Ramos (cell line): ENCODE results near the gene ZCCHC2.

Source experiments
- in situ Hi-C: fragments of 300-500 bp; cut with MboI; formaldehyde crosslinking; loops from one replicate; pipeline ENCODE4 v1.14.3; 2022; ENCODE audit warnings: low sequenced_read_pairs; ENCODE audit not compliant: unreplicated experiment

ZCCHC2 gene

DNA sequence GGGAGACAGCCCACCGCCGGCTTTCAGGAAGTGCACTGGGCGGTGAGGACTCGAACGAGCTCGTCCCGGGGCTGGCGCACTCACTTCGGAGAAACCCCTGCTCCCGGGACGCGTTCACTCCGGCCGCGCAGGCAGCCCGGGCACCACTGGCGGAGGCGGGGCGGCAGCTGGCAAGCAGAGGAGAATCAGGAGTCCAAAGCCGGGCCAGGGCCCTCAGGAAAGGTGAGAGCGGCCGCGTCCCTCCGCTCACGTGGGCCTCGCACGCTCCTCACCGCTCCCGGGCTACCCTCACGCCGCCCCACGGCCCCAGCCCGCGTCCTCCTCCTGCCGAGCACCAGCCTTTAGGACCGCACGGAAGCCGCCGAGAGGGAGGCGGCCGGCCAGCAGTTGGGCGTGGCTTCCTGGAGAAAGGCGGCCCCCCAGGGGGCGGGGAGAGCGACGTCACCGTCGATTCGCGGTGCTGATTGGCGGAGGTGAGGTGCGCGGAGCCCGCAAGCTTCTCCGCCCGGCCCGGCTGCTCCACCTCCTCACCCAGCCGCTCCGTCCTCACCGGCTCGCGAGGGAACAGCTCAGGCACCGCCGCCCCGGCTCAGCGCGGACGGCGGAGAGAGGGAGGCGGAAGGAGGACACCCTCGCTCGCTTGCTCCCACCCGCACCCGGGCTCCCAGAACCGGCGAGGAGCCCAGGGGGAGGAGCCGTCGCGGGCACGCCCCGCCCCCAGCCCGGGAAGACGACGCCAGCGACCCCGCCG is at the start of gene ZCCHC2:
ZCCHC2 (plus strand) TSS at position 522 of the 751 bp plus-strand sequence. CDS start 400 bp downstream, outside the sequence.
- in situ Hi-C loops, result no loop called here

DNA sequence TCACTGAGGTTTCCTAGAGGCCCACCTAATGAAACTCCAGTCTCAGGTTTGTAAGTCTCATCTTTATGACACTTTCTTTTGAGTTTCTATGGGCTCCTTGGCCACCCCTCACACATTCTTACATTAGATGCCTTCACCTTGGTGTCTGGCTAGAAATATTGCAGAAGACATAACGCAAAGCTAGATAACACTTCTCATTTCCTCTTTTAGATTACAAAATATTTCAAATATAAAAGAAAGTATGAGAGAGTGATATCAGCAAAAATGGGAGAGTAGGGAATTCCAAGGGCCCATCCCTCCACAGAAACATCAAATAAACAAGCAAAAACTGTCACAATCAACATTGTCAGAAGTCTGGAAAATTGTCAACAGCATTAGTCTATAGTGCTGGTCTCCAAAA is 43.3 kb upstream of the ZCCHC2 start:
- in situ Hi-C loops, result no loop called here

DNA sequence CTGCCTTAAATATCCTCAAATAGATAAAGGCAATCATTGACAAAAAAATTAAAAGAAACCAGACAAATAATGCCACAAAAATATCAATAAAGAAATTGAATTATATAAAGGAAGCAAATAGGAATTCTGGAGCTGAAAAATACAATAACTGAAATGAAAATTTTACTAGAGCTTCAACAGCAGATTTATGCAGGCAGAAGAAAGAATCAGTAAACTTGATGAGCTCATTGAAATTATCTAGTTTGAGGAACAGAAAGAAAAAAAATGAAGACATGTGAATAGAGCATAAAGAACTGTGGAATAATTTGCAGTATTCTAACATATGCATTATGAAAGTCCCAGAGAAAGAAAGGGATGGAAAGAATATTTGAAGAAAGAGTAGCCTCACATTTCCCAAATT is 41.9 kb upstream of the ZCCHC2 start:
- in situ Hi-C loops, result no loop called here

DNA sequence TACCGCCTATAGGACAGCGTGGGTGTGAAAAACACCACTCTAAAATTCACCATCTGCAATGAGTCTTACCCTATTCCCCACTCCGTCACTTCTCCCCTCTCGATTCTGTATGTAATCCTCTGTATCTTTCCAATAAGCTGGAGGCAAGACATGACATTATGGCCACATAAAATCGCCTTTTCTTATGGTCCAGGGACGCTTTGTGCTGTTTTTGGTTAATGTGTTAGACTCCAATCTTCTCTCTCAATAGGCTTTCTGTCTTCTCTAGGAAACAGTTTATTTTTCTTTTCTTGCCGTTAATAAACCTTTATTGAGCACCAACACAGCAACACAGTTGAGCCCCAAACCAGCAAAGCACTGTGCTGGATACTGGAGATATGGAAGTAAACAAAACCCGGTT is 37.9 kb upstream of the ZCCHC2 start:
- in situ Hi-C loops, result no loop called here

DNA sequence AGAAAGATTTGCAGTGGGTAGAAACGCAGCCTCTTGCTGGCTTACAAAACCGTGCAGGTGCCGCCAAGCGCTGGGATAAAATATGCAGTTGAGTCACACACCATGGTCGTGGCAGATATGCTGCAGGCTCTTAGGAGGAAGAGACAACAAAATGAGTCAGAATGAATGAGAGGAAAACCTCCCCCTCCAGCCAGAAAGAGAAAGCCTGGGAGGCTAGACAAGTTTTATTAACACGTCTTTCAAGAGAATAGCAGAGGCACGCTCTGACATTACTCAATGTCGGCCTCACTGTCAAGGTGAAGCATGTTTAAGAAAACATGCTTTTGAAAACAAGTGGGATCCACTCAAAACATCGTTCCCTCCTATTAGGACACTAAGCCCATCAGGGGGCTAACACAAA is 37.1 kb upstream of the ZCCHC2 start:
- in situ Hi-C loops, result no loop called here

DNA sequence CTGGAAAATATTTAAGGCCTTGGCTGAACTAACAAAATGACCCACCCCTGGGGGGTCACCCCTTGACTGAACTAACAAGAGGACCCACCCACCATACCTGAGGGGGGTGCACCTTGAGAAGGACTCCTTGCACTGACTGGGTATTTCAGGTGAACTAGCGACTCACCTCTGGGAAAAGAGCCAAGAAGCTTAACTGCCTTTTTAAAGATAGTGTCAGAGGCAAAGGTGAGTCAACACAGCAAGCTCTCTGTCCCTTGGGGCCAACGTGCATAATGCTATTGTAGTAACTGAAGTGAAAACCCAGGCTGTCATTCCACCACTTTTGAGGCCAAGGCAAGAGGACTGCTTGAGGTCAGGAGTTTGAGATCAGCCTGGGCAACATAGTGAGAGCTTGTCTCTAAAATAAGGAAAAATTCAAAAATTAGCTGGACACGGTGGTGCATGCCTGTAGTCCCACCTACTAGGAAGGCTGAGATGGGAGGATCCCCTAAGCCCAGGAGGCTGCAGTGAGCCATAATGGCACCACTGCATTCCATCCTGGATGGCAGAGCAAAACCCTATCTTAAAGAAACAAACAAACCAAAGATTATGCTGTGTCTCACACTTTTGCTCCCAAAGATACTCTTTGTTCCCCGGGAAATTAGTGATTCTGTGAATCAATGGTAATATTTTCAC is 36.4 kb upstream of the ZCCHC2 start:
- in situ Hi-C loops, result no loop called here

DNA sequence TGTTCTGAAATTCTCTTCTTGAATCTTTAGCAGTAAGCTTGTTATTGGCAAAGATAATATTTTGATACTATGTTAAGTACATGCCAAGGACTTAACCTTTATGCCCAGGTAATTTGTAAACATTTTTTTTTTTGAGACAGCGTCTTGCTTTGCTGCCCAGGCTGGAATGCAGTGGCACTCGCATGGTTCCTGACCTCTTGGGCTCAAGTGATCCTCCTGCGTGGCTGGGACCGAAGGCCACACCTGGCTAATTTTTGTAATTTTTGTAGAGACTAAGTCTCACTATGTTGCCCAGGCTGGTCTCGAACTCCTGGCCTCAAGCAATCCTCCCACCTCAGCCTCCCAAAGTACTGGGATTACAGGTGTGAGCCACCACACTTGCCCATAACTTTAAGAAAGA is 35.7 kb upstream of the ZCCHC2 start:
- in situ Hi-C loops, result no loop called here

DNA sequence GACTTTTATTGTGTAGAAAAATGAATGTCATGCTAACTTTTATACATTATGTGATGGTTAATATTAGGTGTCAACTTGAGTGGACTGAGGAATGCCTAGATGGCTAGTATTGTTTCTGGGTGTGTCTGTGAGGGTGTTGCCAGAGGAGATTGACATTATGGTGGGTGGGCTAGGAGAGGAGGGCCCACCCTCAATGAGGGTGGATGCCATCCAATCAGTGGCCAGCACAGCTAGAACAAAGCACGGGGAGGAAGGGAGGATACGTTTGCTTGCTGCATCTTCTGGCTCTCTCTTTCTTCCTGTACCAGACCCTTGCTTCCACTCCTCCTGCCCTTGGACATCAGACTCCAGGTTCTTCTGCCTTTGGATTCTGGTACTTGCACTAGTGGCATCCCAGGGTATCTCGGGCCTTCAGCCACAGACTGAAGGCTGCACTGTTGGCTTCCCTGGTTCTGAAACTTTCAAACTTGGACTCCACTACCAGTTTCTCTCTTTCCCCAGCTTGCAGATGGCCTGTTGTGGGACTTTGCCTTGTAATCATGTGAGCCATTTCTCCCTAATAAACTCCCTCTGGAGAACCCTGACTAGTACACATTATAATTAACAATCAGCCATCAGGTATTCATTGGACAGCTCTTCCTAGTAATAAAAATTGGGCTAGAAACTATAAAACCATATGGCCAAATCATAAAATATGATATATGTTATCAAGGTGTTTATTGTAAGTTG is 31.7 kb upstream of the ZCCHC2 start:
- in situ Hi-C loops, result no loop called here

DNA sequence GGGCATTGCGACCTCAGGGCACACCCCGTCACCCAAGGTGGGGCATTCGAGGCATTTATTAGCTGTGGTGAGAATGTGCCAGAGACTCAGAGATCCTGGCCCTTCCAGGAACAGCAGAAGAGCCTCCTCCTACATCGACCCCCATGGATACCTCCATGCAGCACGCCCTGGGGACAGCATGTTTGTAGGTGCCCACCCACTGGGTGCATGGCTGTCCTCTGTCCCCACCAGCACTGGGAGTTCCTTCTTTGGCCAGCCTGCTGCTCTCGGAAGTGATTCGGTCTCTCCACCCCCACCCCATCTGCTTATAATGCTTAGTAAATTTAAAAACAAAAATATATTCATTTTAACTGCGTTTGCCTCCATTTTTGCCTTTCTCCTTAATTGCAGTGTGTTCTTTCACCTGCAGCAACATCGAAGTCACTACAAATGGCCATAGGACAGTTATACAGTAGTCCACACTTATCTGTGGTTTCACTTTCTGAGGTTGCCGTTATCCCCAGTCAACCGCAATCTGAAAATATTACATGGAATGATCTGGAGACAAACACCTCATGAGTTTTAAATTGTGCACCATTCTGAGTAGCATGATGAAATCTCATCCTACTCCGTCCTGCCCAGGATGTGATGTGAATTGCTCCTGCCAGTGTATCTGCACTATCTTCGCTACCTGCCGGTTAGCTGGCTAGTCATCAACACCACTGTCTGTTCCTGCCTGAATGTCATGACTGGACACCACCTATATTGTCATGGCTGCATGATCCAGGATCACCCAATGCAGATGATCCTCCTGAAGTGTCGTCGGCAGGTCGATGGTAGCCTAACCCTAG is 29.6 kb upstream of the ZCCHC2 start:
- in situ Hi-C loops, result no loop called here

DNA sequence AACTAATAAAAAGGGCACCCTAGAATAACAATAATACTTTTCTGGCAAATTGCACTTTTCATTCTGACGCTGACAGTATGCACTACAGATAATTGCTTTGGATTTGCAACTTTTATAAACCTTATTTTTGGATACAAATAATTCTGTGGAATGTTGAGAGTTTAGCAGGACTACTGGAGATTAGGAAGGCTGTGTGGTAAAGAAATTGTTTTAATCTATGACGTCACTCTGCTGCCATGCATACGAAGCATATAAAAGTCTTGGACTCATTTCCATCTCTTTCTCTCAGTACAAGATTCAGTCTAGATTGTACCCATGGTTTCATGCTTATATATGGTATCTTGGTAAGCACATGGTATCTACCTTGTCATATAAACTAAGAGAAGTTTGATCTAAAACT is 28.1 kb upstream of the ZCCHC2 start:
- in situ Hi-C loops, result no loop called here

DNA sequence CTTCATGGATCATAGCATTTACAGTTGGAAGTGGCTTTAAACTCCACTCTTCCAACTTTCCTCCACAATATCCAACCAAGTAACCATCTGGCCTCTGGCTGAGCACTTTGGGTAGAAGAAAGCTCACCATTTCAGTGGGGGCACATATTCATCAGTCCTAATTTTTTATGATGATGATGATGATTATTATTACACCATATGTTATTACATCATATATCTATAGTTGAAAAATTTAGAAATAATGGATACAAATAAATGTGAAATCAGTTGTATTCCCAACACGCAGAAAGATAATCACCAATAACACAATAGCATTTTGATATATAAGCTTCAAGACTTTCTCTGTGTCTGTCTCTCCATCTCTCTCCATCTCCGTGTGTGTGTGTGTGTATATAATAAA is 26.6 kb upstream of the ZCCHC2 start:
- in situ Hi-C loops, result no loop called here

DNA sequence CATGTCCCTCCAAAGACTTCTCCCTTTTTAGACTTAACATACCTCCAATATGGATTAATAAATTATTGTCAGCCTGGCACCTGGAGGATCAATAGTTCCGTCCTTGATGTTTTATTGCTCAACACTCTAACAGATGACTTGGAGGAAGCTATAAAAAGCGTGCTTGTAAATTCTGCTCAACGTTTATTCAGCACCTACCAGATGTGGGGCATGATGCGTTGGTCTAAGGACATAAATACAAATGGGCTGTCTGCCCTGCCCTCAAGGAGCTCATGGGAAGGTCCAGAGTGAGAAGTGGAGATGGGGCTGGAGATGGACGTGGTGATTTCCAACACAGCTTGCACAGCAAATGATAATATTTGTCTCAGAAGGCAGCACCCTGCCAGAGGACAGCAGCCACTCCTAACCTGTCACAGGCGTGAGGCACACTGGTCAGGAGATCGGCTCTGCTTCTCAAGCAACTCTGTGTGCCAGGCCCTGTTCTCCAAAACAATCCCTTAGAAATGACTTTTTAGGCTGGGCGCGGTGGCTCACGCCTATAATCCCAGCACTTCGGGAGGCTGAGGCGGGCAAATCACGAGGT is 25.5 kb upstream of the ZCCHC2 start:
- in situ Hi-C loops, result no loop called here

DNA sequence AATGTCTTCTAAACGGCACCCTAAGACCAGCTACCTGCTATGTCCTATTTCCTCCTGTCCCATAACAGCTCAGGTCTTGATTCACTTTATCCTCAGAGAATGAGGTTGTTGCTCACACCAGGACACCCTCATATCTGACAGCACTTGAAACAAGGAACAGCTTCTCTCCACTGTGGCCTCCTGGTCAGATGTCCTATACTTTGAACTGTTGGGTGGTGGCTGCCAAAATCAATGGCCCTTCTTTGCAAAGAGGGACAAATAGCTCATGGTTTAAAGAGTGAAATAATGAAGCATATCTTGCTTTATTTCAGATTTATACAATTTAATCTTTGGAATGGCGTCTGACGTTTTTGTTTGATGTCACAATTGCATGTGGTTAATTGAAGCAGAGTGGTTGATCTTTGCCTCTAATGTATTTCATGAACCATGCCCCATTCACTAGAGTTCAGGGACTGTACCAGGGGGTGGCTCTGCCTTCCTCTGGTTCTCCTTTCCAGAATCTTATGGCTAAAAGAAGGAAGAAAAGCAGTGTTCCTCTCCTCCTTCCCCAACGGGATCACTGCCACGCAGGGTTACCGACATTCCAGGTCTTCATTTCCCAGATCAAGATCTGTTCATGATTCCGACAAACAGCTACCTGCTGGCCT is 24.1 kb upstream of the ZCCHC2 start:
- in situ Hi-C loops, result no loop called here

DNA sequence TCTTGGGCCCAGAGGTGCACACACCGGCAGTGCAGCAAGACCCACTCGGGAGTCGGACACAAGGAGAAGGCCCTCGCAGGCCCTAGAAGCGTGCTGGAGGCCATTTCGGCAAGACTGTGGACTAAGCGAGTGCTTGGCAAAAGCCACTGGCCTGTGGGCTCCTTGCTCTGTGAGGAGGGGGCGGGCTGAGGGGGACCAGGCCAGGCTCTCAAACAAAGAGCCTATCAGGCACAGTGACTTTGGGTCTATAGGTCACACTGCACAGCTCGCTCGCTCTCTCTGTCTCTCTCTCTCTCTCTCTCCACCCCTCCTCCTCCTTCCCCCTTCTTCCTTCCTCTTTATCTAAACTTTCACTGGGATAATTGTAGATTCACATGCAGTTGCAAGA is 23.6 kb upstream of the ZCCHC2 start:
- in situ Hi-C loops, result no loop called here

DNA sequence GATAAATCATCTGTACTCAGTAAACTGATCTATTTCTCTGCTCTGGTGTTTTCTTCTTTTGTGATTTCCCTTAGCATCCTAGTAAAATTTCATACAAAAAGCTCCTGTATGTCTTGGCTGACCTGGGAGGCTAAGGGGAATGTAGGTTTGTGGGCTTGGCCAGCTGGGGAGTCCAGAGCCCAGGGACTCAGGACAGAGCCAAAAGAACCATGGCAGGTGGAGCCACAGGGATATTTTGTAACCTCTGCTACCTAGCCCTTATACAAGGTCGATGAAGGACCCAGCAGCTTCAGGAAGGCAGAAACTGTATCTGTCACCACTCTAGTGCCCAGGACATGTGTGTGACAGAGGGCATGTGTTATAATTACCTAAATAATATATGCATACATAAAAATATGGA is 22.7 kb upstream of the ZCCHC2 start:
- in situ Hi-C loops, result no loop called here

DNA sequence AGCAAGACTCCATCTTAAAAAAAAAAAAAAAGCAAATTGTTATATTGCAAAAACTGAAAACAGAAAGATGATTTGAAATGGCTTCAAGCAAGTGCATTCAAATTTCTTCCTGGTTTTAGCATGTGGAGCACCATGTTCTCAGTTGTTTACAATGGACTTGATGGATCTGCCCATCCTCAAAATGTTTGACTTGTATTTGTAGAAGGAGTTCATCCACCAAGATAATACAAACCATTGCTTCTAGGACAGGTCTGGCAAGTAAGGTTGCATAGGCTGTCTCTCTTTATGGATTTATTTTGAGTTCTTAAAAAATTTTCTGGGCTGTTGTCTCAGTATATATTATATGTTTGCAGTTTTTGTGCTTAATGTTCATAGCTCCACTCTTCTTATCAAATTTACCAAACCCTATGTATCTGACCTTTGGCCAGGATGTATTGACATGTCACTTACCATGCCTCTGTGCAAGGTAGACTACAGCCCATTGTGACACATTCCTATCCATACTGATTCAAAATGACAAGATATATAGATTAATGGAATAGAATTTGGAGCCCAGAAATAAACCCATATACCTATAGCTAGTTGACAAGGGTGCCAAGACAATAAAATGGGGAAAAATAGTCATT is 21.7 kb upstream of the ZCCHC2 start:
- in situ Hi-C loops, result no loop called here

DNA sequence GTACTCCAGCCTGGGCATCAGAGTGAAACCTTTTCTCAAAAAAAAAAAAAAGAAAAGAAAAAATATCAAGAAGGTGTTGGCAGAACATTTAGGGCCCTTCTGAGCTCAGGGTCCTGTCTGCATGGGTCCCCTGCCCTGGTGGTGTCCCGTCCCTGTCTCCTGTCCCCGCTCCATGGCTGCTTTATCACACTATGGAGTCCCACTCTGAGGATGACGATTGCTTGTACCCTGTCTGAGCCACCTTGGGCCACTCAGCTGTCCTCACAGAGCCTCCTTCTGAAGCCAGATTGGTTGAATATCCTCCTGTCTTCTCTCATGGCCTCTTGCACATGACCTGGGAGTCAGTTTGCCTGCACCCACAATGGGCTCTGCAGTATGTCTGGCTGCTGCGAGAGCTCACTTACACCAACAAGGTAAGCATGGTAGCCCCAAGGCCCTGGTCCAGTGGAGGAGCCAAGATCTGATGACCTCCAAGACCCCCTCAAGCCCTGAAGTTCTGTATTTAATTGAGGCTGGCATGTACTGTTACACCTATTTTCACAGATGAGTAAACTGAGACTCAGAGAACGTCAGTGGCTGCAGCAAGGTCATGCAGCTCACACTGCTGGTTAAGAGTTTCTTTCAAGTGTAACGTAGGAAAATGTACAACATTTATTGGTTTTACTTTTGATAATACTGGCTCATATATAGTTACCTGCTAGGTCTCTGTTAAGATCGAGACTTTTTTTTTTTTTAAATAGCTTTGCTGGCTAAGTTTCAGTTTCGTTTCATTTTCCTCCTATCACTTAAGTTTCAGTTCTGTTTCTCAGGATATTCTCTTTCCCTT is 16.9 kb upstream of the ZCCHC2 start:
- in situ Hi-C loops, result no loop called here

DNA sequence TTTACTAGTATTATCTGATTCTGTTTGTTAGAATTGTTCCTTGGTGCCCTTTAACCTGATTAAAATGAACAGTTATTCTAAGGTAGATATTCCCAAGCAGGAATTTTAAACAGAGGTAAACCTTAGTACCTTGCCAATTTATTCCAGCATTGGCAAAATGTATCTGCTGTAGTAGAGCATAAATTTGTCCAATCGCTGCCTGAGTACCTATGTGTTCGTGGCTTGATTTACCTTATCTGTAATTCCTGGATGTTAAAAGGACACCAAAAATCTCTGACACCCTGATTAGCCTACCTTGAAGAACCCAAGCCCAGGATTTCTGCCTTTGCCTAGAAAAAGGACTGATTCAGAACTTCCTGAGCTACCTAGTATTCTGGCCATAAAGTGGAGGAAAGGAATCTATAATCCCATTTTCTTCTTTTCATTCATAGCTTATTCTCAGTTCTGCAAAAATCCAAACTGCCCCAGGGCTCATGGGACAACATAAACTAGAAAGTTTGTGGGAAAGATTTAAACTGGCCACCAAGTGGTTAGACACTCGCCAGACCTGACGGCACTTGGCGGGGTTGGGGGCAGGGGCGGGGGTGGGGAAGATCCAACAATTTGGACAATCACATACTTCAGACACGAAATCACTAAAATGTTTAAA is 16.2 kb upstream of the ZCCHC2 start:
- in situ Hi-C loops, result no loop called here
